IMR-90 (cell line): ENCODE measurements around the gene SEMA6D. TPM values are rescaled to one million over a fixed set of nuclear protein-coding genes. Genes with fewer than 3 reads are reported as not detected.

Source experiments
- ATAC-seq: fragments of 200-7000 bp; cut with Tn5 transposase; 2 replicates; pipeline ENCODE4 v1.9.1; 2020; ENCODE audit warnings: low read depth, mild to moderate bottlenecking, moderate library complexity
- BruUV-seq: library from RNA; stranded (reverse); fragments of 400-500 nt; replicated peaks from 2 replicates; lab custom pipeline; 2021; lab: Mats Ljungman, UMichigan
- CTCF ChIA-PET: fragments of 300-600 bp; formaldehyde crosslinking; extraction: SDS; loops from one replicate; lab custom pipeline; 2021; ENCODE audit warnings: antibody characterized with exemption; lab: Yijun Ruan, JAX
- POLR2A ChIA-PET: fragments of 300-600 bp; sonication (Branson Sonifier 250); formaldehyde crosslinking; loops from one replicate; lab custom pipeline; 2022; ENCODE audit warnings: antibody characterized with exemption; ENCODE audit not compliant: unreplicated experiment; lab: Charles Lee
- DNase-seq: peaks from one replicate; pipeline ENCODE4 v3.0.0; 2013
- H2AFZ ChIP-seq: replicated peaks from 2 replicates; pipeline ENCODE3; 2013; ENCODE audit warnings: low read length, mild to moderate bottlenecking; ENCODE audit not compliant: poor library complexity
- H2AK5ac ChIP-seq: 2 replicates; pipeline ENCODE4 v1.6.1; 2013; ENCODE audit warnings: low read depth, low read length, inconsistent platforms
- H2AK9ac ChIP-seq: replicated peaks from 2 replicates; pipeline ENCODE3; 2013; ENCODE audit warnings: mild to moderate bottlenecking, low read depth, low read length, moderate library complexity; ENCODE audit not compliant: poor library complexity
- H2BK120ac ChIP-seq: 2 replicates; pipeline ENCODE4 v1.6.1; 2013; ENCODE audit warnings: low read depth, low read length, inconsistent platforms
- H2BK15ac ChIP-seq: 3 replicates; pipeline ENCODE4 v1.6.1; 2013; ENCODE audit warnings: low read depth, low read length, inconsistent platforms
- H2BK20ac ChIP-seq: 2 replicates; pipeline ENCODE4 v1.6.1; 2013; ENCODE audit warnings: low read depth, mild to moderate bottlenecking, inconsistent platforms, low read length, moderate library complexity
- H2BK5ac ChIP-seq: 2 replicates; pipeline ENCODE4 v1.6.1; 2013; ENCODE audit warnings: mild to moderate bottlenecking, low read depth, low read length, inconsistent platforms; ENCODE audit not compliant: poor library complexity, severe bottlenecking
- H3K14ac ChIP-seq: replicated peaks from 2 replicates; pipeline ENCODE4 v1.6.1; 2013; ENCODE audit warnings: low read depth, low read length, inconsistent platforms
- H3K18ac ChIP-seq: 2 replicates; pipeline ENCODE4 v1.6.1; 2013; ENCODE audit warnings: low read depth, low read length, control low read depth
- H3K23ac ChIP-seq: 2 replicates; pipeline ENCODE4 v1.6.1; 2013; ENCODE audit warnings: low read depth, low read length, inconsistent platforms
- H3K27ac ChIP-seq: 2 replicates; pipeline ENCODE4 v1.5.1; 2013; ENCODE audit warnings: mild to moderate bottlenecking, control low read depth, low read length; ENCODE audit not compliant: insufficient read depth
- H3K27me3 ChIP-seq: 2 replicates; pipeline ENCODE4 v1.6.1; 2013; ENCODE audit warnings: low read length; ENCODE audit not compliant: control insufficient read depth, insufficient read depth
- H3K36me3 ChIP-seq: 2 replicates; pipeline ENCODE4 v1.6.1; 2013; ENCODE audit warnings: low read length, mixed read lengths; ENCODE audit not compliant: control insufficient read depth, insufficient read depth
- H3K4ac ChIP-seq: 2 replicates; pipeline ENCODE4 v1.6.1; 2013; ENCODE audit warnings: low read depth, low read length, inconsistent platforms
- H3K4me1 ChIP-seq: 2 replicates; pipeline ENCODE4 v1.6.1; 2013; ENCODE audit warnings: low read length, mixed read lengths; ENCODE audit not compliant: control insufficient read depth, insufficient read depth
- H3K4me2 ChIP-seq: 2 replicates; pipeline ENCODE4 v1.6.1; 2013; ENCODE audit warnings: low read depth, mild to moderate bottlenecking, control low read depth, low read length, moderate library complexity
- H3K4me3 ChIP-seq: 2 replicates; pipeline ENCODE4 v1.5.1; 2013; ENCODE audit warnings: low read depth, mild to moderate bottlenecking, control low read depth, low read length, moderate library complexity; ENCODE audit not compliant: insufficient read depth
- H3K56ac ChIP-seq: 2 replicates; pipeline ENCODE4 v1.6.1; 2013; ENCODE audit warnings: low read length, inconsistent platforms; ENCODE audit not compliant: insufficient read depth; ENCODE audit errors: extremely low read depth
- H3K79me1 ChIP-seq, 2 experiments: 2 replicates each; pipeline ENCODE4 v1.6.1; 2013; ENCODE audit warnings: low read length in 2 of 2, inconsistent platforms in 1 of 2, low read depth in 1 of 2
- H3K9ac ChIP-seq: 2 replicates; pipeline ENCODE4 v1.6.1; 2013; ENCODE audit warnings: low read depth, low read length, control low read depth
- H3K9me1 ChIP-seq: 2 replicates; pipeline ENCODE4 v1.6.1; 2013; ENCODE audit warnings: low read length, inconsistent platforms; ENCODE audit not compliant: insufficient read depth
- H3K9me3 ChIP-seq: 2 replicates; pipeline ENCODE4 v1.6.1; 2013; ENCODE audit warnings: low read length; ENCODE audit not compliant: control insufficient read depth, insufficient read depth
- H4K20me1 ChIP-seq: 2 replicates; pipeline ENCODE4 v1.6.1; 2013; ENCODE audit warnings: low read length, inconsistent platforms; ENCODE audit not compliant: insufficient read depth
- H4K5ac ChIP-seq: 2 replicates; pipeline ENCODE4 v1.6.1; 2013; ENCODE audit warnings: mild to moderate bottlenecking, low read depth, low read length, control low read depth
- H4K8ac ChIP-seq, 2 experiments: 2 replicates each; pipeline ENCODE4 v1.6.1; 2013; ENCODE audit warnings: low read depth in 2 of 2, low read length in 2 of 2, control low read depth in 1 of 2, inconsistent platforms in 1 of 2
- H4K91ac ChIP-seq: 2 replicates; pipeline ENCODE4 v1.6.1; 2013; ENCODE audit warnings: low read depth, low read length, inconsistent platforms; ENCODE audit not compliant: insufficient read depth
- BHLHE40 ChIP-seq: fragments of 150-350 bp; IDR thresholded peaks from 2 replicates; pipeline ENCODE4 v1.6.1; 2016; ENCODE audit warnings: mild to moderate bottlenecking, low read depth, low read length
- CEBPB ChIP-seq: IDR thresholded peaks from 2 replicates; pipeline ENCODE4 v1.6.1; 2012; ENCODE audit warnings: low read depth, low read length, improper control_type of control experiment
- CHD1 ChIP-seq: IDR thresholded peaks from 2 replicates; pipeline ENCODE4 v1.6.1; 2012; ENCODE audit warnings: low read depth, low read length, improper control_type of control experiment
- FOS ChIP-seq: fragments of 150-350 bp; IDR thresholded peaks from 2 replicates; pipeline ENCODE4 v1.6.1; 2016; ENCODE audit warnings: low read depth, low read length
- MAFK ChIP-seq: IDR thresholded peaks from 2 replicates; pipeline ENCODE4 v1.6.1; 2012; ENCODE audit warnings: low read depth, low read length, improper control_type of control experiment
- MAZ ChIP-seq: IDR thresholded peaks from 2 replicates; pipeline ENCODE4 v1.6.1; 2012; ENCODE audit warnings: low read depth, mild to moderate bottlenecking, low read length, improper control_type of control experiment, moderate library complexity, borderline replicate concordance
- MXI1 ChIP-seq: IDR thresholded peaks from 2 replicates; pipeline ENCODE4 v1.6.1; 2012; ENCODE audit warnings: low read depth, mild to moderate bottlenecking, low read length, moderate library complexity, borderline replicate concordance
- NFE2L2 ChIP-seq: fragments of 150-350 bp; IDR thresholded peaks from 2 replicates; pipeline ENCODE4 v1.6.1; 2016; ENCODE audit warnings: low read depth, mild to moderate bottlenecking, low read length
- POLR2A ChIP-seq: IDR thresholded peaks from 2 replicates; pipeline ENCODE4 v1.6.1; 2012; ENCODE audit warnings: mild to moderate bottlenecking, low read depth, low read length
- RAD21 ChIP-seq: IDR thresholded peaks from 2 replicates; pipeline ENCODE4 v1.6.1; 2012; ENCODE audit warnings: low read length, improper control_type of control experiment
- RCOR1 ChIP-seq: IDR thresholded peaks from 2 replicates; pipeline ENCODE4 v1.6.1; 2012; ENCODE audit warnings: mild to moderate bottlenecking, low read length, improper control_type of control experiment; ENCODE audit not compliant: insufficient replicate concordance
- RFX5 ChIP-seq: IDR thresholded peaks from 2 replicates; pipeline ENCODE4 v1.8.0; 2012; ENCODE audit warnings: low read depth, mild to moderate bottlenecking, low read length, moderate library complexity
- SMC3 ChIP-seq: fragments of 150-350 bp; IDR thresholded peaks from 2 replicates; pipeline ENCODE4 v1.6.1; 2016; ENCODE audit warnings: low read depth, mild to moderate bottlenecking, antibody characterized with exemption, low read length, moderate library complexity
- WGBS, 2 experiments: methylation state at CpG; one replicate each; pipeline versions ENCODE4 v1.1.5 to v1.1.7; 2013; ENCODE audit warnings: missing lambda C conversion rate in 2 of 2; ENCODE audit not compliant: insufficient read length in 1 of 2; ENCODE audit errors: extremely low coverage in 2 of 2; 5-methylcytosine and 5-hydroxymethylcytosine counted together
- dilution Hi-C: fragments of 300-500 bp; cut with HindIII; formaldehyde crosslinking; loops from one replicate; pipeline ENCODE4 v1.14.3; 2018; ENCODE audit warnings: low sequenced_read_pairs; ENCODE audit not compliant: unreplicated experiment
- in situ Hi-C: fragments of 300-500 bp; cut with MboI; formaldehyde crosslinking; loops from 3 replicates; pipeline ENCODE4 v1.14.3; 2019; ENCODE audit warnings: low sequenced_read_pairs, inconsistent platforms, mixed read lengths
- intact Hi-C: fragments of 100-400 bp; cut with micrococcal nuclease; formaldehyde crosslinking; loops from 2 replicates; pipeline ENCODE4 v1.10.0; 2022
- polyA plus RNA-seq, 3 experiments: library from polyadenylated mRNA; depleted of rRNA; stranded (reverse); fragments of >200 nt; gene quantifications; 2 replicates each; pipeline ENCODE4 v1.2.3, GENCODE V29; 2012; ENCODE audit warnings: low replicate concordance in 1 of 3
- total RNA-seq: library from RNA; depleted of rRNA; stranded (reverse); fragments of >200 nt; gene quantifications from 2 replicates; pipeline ENCODE4 v1.2.3, GENCODE V29; 2012
- TF ChIP-seq, protein P1 (sequence below): fragments of 150-350 bp; IDR thresholded peaks from 2 replicates; pipeline ENCODE4 v1.6.1; 2017; ENCODE audit warnings: mild to moderate bottlenecking, antibody characterized with exemption, low read length, low read depth
- TF ChIP-seq, protein P2 (sequence below): conservative IDR thresholded peaks from 2 replicates; pipeline ENCODE4 v1.5.1; 2012; ENCODE audit warnings: mild to moderate bottlenecking, low read depth, low read length, improper control_type of control experiment
- TF ChIP-seq, protein P3 (sequence below): fragments of 150-350 bp; IDR thresholded peaks from 2 replicates; pipeline ENCODE4 v1.6.1; 2016; ENCODE audit warnings: low read depth, mild to moderate bottlenecking, low read length, moderate library complexity, borderline replicate concordance

The SEMA6D gene
- total and polyA plus RNA-seq, 2 of the 4 experiments (the other 2 are of a cell fraction): 12.6 to 17.4 TPM

DNA sequence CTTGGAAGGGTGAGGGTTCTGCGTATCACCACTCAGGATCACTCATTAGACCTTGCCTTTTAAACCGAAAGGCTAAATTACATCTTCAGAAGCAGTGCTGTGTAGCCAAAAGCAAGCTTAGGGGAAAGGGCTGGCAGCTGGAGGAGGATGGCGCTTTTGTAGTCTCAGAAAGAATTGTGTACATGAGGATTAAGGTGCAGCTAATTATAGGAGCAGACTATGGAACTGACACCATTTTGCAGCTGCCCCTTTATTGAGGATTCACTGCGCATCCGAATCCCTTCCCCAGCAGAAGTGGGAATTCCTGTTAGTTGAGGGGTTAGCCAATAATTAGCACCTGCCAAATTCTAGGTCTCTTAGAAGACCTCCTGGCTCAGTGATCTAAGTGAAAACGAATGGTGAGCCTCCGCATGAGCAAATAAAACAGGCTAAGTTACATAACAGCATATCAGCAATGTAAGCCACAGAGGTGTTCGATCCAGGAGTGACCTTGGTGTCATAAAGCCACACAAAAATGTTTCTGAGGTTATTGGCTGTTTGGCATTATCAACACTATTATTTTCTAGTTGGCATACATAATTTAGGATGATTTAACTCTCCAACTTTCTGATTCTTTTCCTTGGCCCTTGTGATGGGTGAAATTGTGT lies 42.6 kb upstream of the SEMA6D start:
- Histone ChIP-seq H3K56ac (no peak overlapping the region), H2AK9ac (no peak overlapping the region), H4K8ac (no peak overlapping the region), H3K4me3 (no peak overlapping the region), H3K9me1 (no peaks in the 10 kb centered on the region), H3K18ac (no peak overlapping the region), H3K79me1 (no peaks in the 10 kb centered on the region), H3K9me3 (no peaks in the 10 kb centered on the region), H2BK120ac (no peak overlapping the region), H3K4me1 (0 out of 2 replicates have a peak, but pooled peaks cover 2% of the 10 kb centered on the region), H3K36me3 (no peaks in the 10 kb centered on the region), H3K4me2 (no peak overlapping the region), H2AFZ (no peak overlapping the region), H2BK5ac (no peak overlapping the region), H4K5ac (no peak overlapping the region), H4K91ac (no peak overlapping the region), H2AK5ac (no peak overlapping the region), H3K23ac (no peak overlapping the region), H2BK20ac (no peak overlapping the region), H3K4ac (no peak overlapping the region), H3K14ac (no peak overlapping the region), H4K20me1 (no peaks in the 10 kb centered on the region), H3K27me3 (no peaks in the 10 kb centered on the region), H3K9ac (no peak overlapping the region), H3K27ac (no peak overlapping the region), H2BK15ac (no peak overlapping the region)
- ChIA-PET POLR2A (no interaction called here), CTCF (no interaction called here)
- no peak for ATAC-seq
- dilution Hi-C loops: no loop called here
- no peak for DNase-seq
- TF ChIP-seq MXI1 (no peak), MAFK (no peak), CHD1 (no peak), CEBPB (no peak), RFX5 (no peak), BHLHE40 (no peak), SMC3 (no peak), FOS (no peak), POLR2A (no peak), RAD21 (no peak), MAZ (no peak), RCOR1 (no peak), NFE2L2 (no peak)
- TF ChIP-seq, protein P1, sequence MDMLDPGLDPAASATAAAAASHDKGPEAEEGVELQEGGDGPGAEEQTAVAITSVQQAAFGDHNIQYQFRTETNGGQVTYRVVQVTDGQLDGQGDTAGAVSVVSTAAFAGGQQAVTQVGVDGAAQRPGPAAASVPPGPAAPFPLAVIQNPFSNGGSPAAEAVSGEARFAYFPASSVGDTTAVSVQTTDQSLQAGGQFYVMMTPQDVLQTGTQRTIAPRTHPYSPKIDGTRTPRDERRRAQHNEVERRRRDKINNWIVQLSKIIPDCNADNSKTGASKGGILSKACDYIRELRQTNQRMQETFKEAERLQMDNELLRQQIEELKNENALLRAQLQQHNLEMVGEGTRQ: no peak
- TF ChIP-seq, protein P2, sequence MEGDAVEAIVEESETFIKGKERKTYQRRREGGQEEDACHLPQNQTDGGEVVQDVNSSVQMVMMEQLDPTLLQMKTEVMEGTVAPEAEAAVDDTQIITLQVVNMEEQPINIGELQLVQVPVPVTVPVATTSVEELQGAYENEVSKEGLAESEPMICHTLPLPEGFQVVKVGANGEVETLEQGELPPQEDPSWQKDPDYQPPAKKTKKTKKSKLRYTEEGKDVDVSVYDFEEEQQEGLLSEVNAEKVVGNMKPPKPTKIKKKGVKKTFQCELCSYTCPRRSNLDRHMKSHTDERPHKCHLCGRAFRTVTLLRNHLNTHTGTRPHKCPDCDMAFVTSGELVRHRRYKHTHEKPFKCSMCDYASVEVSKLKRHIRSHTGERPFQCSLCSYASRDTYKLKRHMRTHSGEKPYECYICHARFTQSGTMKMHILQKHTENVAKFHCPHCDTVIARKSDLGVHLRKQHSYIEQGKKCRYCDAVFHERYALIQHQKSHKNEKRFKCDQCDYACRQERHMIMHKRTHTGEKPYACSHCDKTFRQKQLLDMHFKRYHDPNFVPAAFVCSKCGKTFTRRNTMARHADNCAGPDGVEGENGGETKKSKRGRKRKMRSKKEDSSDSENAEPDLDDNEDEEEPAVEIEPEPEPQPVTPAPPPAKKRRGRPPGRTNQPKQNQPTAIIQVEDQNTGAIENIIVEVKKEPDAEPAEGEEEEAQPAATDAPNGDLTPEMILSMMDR: no peak
- TF ChIP-seq, protein P3, sequence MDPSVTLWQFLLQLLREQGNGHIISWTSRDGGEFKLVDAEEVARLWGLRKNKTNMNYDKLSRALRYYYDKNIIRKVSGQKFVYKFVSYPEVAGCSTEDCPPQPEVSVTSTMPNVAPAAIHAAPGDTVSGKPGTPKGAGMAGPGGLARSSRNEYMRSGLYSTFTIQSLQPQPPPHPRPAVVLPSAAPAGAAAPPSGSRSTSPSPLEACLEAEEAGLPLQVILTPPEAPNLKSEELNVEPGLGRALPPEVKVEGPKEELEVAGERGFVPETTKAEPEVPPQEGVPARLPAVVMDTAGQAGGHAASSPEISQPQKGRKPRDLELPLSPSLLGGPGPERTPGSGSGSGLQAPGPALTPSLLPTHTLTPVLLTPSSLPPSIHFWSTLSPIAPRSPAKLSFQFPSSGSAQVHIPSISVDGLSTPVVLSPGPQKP: no peak
- in situ Hi-C loops: no loop called here
- no TSS peak for BruUV-seq
- WGBS, 2 experiments: no CpG with 5 or more reads among the region's 8 CpGs
- intact Hi-C loops: no loop called here
